Measurements from ENCODE around the gene ARHGAP26.

DNA sequence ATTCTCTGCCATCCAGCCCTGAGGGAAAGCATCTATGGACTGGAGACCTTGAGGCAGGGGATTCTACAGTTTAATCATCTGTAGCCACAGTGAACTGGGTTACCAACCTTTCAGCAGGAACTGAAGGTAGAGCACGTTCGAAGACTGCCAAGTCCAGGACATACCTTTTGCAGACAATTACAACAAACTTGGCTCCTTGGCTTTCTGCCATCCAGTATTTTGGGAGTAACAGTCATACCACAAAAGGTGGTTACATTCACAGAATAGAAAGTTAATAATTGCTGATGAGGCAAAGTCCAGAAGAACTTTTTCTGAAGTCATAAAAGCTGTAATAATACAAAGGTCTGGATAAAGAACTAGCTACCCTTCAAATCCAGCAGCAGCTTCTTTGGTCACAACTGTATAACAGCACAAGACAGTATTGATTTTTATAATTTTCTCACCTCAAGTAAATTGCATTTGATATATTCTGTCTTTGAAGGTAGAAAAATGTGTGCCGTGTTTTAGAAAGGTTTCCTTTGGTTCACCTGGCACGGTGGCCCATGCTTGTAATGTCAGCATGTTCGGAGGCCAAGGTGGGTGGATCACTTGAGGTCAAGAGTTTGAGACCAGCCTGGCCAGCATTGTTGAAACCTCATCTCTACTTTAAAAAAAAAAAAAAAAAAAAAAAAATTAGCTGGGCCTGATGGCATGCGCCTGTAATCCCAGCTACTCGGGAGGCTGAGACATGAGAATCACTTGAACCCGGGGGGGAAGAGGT, 396.7 kb downstream of the ARHGAP26 start:
- TF ChIP-seq POLR2AphosphoS5 (IDR thresholded peaks at IDR 0.05) (no peak), EP300 (IDR thresholded peaks at IDR 0.05; ENCODE audit: low read depth) (no peak), POLR2A (IDR thresholded peaks at IDR 0.05) (no peak)
- TF ChIP-seq, protein P1, sequence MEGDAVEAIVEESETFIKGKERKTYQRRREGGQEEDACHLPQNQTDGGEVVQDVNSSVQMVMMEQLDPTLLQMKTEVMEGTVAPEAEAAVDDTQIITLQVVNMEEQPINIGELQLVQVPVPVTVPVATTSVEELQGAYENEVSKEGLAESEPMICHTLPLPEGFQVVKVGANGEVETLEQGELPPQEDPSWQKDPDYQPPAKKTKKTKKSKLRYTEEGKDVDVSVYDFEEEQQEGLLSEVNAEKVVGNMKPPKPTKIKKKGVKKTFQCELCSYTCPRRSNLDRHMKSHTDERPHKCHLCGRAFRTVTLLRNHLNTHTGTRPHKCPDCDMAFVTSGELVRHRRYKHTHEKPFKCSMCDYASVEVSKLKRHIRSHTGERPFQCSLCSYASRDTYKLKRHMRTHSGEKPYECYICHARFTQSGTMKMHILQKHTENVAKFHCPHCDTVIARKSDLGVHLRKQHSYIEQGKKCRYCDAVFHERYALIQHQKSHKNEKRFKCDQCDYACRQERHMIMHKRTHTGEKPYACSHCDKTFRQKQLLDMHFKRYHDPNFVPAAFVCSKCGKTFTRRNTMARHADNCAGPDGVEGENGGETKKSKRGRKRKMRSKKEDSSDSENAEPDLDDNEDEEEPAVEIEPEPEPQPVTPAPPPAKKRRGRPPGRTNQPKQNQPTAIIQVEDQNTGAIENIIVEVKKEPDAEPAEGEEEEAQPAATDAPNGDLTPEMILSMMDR (IDR thresholded peaks at IDR 0.05), result no peak
